Activated T-helper 9 cell treated with anti-CD3 and anti-CD28 coated beads, Interleukin-2, amount 50 U/mL, for 16 hours (primary cell): Measurements from ENCODE around the gene CTNNB1.

ENCODE experiments used
- DNase-seq: peaks from one replicate; pipeline ENCODE4 v3.0.0-alpha.2; 2020; ENCODE audit warnings: low read depth

The CTNNB1 gene

DNA sequence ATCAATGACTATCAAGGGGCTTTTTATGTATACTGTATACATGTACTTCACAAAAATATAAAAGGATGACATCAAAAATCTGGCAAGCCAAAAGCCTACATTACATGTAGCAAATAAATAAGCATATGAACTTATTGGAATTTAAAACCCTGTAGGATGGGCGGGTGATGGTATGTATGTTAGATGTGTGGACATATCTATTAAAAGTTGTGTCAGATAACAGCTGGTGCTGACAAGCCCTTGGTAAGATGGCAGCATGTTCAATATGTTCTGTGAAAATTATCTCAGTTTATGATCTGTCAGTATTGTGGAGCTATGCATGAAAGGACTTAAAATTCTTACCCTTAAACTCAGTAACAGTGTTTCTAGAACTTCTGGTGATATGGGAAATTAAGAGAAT is 20.1 kb downstream of the CTNNB1 start:
- DNase-seq, result no peak

DNA sequence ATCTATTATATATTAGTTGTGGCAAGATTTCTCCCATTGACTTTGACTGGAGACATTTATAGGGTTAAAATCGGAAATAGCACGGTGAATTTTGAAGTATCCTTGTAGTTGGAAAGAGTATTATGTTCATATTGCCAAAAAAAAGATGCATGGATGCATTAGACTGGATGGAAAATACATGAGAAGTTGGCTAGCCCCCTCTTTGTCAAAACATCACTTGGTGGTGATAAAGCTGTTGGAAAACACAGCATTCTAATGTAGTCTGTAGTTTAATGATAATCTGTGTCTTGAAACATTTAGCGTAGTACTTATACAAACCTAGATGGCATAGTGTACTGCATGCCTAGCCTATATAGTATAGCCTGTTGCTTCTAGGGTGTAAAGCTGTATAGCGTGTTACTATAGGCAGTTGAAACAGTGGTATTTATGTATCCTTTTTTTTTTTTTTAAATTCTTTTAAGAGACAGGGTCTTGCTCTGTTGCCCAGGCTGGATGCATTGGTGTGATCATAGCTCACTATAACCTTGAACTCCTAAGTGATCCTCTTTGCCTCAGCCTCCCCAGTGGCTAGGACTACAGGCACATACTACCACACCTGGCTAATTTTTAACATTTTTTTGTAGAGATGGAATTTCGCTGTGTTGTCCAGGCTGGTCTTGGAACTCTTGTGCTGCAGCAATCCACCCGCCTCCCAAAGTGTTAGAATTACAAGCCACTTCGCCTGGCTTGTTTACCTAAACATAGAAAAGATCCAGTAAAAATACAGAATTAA is 21.8 kb downstream of the CTNNB1 start:
- DNase-seq, result no peak

GRCh38 chr3:41222012-41222411 is 22.7 kb downstream of the CTNNB1 start:
- no peak for DNase-seq

GRCh38 chr3:41222501-41222900 is 23.2 kb downstream of the CTNNB1 start:
- no peak for DNase-seq

DNA sequence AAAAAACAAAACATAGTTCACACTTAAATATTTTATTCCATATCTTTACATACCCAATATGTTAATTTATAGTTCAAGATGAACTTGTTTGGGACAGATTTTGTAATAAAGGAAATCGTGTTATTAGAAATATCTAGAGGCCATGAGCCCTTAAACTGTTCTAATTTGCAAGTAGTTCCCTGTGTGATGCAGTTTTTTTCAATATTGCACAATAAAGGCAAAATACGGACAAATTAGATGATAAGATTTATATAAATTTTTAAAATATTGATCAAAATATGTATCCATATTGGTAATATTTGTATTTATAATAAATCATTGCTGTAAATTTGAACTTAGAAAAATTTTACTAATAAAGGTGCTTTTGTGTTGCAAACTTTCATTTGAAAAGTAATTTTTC is 23.8 kb downstream of the CTNNB1 start:
- DNase-seq, result no peak

GRCh38 chr3:41223691-41224090 is 24.4 kb downstream of the CTNNB1 start:
- DNase-seq, result no peak

DNA sequence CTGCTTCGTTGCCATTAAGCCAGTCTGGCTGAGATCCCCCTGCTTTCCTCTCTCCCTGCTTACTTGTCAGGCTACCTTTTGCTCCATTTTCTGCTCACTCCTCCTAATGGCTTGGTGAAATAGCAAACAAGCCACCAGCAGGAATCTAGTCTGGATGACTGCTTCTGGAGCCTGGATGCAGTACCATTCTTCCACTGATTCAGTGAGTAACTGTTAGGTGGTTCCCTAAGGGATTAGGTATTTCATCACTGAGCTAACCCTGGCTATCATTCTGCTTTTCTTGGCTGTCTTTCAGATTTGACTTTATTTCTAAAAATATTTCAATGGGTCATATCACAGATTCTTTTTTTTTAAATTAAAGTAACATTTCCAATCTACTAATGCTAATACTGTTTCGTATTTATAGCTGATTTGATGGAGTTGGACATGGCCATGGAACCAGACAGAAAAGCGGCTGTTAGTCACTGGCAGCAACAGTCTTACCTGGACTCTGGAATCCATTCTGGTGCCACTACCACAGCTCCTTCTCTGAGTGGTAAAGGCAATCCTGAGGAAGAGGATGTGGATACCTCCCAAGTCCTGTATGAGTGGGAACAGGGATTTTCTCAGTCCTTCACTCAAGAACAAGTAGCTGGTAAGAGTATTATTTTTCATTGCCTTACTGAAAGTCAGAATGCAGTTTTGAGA is 25.0 kb downstream of the CTNNB1 start:
- no peak for DNase-seq

DNA sequence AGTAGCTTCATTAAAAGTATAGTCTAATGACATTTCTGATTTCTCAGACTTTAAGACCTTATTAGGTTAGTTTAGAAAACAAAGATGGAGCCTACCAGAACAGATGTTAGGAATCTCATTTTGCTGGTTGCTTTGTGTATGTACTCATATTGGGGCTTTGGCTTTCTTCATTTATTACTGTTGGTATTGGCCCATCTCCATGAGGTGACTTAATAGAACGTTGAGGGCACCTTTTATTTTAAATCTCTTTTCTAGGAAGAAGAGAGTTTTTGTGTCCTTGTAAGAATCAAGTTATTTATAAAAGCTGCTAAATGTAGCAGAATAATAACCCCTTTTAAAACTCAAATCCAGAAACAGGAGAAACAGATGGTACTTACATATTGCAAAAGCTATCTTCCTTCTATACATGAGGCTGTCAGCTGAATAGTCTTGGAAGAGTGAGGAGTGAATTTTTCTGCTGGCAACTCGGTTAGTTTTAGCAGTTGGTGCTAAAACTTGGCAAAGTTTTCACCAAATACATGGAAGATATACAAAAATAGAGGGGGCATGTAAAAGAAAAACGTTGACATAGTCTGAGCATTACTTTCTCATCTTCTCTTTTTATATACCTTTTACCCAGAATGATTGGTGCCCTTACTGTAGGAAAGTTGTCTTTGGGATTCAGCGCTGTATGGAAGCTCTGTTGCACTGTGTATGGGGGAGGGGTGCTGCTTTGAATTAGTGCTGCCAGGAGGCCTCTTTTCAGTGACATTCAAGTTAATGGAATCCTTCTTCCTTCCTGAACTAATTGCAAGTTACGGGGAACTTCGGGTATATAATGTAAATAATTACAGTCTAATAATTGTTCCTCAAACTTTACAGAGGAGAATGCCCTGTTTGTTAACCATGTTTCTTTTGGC is 35.8 kb downstream of the CTNNB1 start:
- no peak for DNase-seq

DNA sequence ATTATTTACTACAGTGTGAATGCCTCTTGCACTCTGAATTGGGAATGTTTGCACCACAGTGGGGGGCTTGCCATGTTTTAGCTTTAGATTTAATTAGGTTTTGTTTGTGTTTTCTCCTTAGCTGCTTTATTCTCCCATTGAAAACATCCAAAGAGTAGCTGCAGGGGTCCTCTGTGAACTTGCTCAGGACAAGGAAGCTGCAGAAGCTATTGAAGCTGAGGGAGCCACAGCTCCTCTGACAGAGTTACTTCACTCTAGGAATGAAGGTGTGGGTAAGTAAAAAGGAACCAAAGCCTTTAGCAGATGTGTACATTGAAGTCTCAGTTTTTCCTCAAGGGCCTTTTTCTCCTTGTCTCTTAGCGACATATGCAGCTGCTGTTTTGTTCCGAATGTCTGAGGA is 36.9 kb downstream of the CTNNB1 start:
- no peak for DNase-seq

DNA sequence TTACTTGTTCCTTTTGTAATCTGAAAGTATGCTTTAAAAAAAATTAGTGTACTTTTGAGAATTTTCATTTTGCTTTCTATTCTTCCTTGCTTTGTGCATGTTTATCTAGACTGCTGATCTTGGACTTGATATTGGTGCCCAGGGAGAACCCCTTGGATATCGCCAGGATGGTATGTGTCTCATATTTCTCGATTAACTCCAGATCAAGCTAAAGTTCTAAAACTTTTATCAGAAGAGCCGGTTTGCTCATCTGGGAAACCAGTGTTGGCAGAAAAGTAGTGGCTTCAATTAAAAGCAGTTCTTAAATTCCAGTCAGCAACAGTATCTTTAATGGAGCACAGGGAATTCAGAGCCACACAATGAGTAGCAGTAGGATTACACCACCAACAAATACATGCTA is 38.6 kb downstream of the CTNNB1 start:
- DNase-seq, result no peak

- DNase-seq, result no peak
These were observed 40.3 kb downstream of the CTNNB1 start for GRCh38 chr3:41239587-41239986.

DNA sequence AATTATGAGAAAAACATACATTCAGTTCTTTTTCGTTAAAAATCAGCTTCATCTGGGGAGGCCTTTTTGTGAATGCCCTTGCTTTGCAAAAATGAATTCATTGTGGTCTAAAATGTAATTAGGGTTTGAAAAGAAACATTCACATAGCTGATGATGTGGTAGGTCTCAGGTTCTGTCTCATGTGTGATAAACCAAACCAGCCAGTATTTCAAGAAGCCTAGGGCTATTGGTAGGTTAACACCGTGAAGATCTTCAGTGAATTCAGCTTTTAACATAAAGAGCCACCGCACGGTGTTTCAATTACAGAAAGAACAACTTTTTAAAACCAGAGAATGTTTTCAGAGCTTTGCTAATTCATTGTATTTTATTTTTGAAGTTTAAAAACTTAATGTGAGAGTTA is 41.9 kb downstream of the CTNNB1 start:
- no peak for DNase-seq

DNA sequence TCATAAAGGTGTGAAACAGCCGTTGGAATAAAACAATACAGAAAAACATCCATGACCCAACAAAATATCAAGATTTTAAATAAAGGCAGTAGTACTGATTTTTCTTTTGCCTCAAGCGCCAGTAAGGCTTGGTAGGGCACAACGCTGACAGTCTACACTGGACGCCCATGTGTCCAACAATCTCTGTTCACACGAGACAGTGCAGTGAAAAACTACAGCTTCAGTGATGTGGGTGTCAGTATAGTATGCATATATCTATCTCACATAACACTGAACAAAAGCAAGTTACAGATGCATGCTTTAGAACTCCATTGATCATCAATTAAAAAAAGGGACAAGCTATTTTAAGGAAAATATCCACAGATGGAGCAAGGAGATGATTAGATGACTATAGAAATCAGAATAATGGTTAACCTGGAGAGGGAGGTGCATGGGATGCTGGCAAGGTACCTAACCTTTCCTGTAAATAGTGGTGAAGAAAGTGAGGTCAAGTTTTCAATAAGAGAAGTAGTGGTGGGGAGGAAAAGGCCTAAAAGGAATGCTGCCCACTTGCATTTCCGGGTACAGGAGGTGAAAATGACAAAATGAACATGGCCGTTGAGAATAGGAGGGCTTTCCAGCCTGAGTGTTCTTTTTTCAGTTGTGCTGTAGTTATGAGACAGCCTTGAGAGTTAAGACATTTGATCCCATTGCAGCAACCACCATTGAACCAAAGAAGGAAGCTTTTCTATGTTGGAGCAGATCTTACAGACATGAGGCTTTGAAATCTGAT is 42.7 kb downstream of the CTNNB1 start:
- no peak for DNase-seq

DNA sequence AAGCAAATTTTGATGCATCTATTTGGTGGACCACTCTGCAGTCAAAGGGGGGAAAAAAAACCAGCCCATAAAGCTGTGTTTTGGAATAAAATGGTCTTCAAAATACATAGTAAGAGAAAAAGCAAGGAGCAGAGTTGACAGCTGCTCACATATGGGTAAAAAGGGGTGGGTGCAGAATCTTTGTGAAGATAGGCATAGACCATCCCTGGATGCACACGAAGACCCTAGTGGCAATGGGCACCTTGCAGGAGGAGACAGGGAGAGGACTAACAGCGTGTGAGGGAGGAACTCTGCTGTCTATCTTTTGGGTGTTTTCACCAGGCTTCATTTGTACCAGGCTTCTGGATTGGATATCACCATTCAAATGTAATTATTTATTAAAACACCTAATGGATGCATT is 43.9 kb downstream of the CTNNB1 start:
- no peak for DNase-seq

- no peak for DNase-seq
These were observed 45.5 kb downstream of the CTNNB1 start for GRCh38 chr3:41244620-41245336.

DNA sequence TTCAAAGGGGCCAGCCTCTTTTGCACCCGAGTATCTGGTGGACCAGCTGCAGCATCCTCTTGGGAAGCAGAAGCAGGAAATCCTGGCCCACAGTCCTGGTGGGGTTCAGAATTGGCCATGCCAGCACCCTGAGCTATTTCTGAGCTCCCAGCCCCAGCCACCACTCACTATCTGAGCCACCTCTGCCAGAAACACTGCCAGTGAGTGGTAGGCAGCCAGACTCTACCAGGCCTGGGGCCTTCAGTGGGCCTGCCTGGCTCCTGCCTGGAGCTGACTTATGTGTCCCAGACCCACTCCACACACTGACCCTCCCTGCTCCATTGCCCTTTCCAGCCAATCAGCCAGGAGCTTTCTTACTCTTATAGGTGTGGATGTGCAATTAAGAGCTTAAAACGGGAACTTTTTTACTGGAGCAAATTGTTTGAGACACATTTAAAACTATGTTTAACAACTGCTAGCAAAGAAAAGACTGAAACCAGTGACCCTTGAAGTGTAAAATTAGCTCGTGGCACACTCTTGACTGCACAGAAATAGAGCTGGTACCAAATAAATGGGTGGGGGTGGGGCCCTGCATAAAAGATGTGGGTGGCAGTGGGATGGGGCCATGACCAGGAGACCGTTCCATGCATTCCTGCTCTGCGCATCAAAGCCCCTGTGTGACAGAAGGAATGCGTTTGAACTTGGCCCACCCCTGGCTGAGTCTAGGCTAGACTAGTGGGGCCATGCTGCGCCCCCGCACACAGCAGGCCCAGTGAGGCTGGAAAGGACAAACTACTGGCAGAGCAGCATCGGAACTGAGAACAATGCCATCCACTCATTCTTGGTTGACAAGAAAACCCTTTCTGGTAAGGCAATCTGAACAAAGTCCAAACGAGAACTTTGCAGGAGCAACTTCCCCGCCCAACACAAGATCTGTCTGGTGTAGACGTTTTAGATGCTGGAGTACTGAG is 48.0 kb downstream of the CTNNB1 start:
- no peak for DNase-seq

DNA sequence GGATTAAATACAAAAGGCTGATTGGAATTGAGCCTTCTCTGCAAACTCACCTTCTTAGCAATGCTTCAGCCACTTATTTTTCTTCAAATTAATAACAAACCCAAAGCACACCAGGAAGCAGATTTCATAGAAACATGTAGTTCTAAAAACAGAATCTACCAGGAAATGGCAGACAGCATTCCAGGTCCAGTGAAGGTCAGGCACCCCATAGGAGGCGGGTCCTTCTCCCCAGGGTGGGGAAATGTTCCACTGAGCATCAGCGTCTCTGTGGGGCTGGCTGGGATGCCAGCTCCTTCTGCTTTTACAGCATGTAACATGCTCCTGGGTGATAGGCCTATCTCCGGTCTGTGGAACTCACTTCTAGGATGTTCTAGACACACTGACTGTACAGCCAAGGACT is 49.2 kb downstream of the CTNNB1 start:
- DNase-seq, result no peak

DNA sequence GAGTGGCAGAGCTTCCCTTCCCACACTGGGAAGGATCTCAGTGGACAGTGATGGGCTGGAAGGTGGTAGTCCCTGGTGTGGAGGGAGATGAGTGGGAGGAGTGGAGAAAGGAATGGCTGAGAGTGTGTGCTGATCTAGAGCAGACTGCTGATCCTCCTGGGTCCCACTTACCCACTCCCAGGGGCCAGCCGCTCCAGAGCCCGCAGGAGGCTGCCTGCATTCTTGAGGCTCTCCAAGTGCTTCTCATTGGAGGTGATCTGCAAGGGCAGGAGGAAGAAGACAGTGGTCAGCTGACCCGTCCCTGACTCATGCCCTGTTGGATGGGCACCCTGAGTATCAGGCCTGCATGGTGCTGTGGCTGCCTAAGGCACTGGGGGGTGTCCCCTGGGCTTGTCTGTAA is 50.0 kb downstream of the CTNNB1 start:
- DNase-seq, result no peak

DNA sequence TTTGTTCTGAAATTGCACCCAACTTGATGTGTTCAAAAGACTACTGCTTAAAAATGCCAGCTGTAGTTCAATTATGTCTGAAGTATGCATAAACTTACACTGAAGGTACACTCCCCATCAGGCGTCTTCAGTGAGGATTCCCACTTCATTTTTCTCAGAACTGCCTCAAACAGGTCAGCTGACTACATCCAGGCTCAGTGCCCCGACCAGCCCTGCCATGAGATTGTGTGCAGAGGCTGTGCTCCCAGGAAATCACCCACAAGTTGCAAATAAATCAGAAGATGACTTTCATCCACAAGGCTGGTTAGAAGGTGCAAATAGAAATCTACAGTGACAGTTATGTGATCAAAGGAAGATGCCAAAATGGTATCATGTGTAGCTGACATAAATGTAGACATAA is 51.5 kb downstream of the CTNNB1 start:
- no peak for DNase-seq

- no peak for DNase-seq
These were observed 52.3 kb downstream of the CTNNB1 start for GRCh38 chr3:41251593-41251992.
